Measurements from ENCODE around the gene SEPTIN11. TPM values are rescaled to one million over a fixed set of nuclear protein-coding genes. Genes with fewer than 3 reads are reported as not detected.

Gene SEPTIN11
- total RNA-seq, 4 donors from 2014 or later, result 74.1 to 144 (median 86.9) TPM

DNA sequence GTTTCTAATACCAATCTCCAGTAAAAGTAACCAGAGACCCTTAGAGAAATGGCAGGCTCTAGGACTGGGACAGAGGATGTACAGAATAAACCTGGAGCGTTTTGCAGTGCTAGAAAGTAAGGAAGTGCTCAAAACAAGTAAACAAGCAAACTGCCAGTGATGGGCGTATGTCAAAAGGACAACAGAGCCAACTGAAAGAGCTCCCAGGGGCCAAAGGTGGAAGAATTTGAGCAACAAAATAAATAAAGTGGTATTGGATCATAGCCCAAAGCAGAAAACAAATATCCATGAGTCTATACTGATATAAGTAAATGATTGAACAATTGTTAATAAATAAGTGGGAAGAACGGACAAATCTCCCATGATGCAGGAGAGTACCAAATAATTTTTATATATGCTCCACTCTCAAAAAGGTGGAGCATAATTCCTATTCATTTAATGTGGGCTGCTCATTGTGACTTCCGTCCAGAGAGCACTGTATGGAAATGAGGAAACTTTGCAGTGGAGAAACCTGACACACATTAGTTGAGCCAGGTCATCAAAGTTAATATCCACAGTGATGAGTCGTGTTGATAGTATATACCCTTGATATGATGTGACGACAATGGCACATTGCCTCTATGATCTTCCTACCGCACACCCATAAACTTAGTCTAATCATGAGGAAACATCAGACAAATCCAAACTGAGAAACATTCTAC, 17.8 kb upstream of the SEPTIN11 start:
- H3K9me3 ChIP-seq, result no peaks in the 10 kb centered on the region
- 92% methylated on average over 7 of the region's 7 CpGs for WGBS
- intact Hi-C loops (cut with DNase I), result no loop called here
- H3K27me3 ChIP-seq, result no peaks in the 10 kb centered on the region
- no peak for TF ChIP-seq POLR2AphosphoS5 (IDR thresholded peaks at IDR 0.05)
- H3K27ac ChIP-seq (replicated peaks in 1 of 4), result no peak overlapping the region
- no peak overlapping the region for H3K4me3 ChIP-seq
- DNase-seq (ENCODE audit: extremely low spot score), result no peak
- H3K4me1 ChIP-seq, result no peaks in the 10 kb centered on the region
- H3K36me3 ChIP-seq, result no peaks in the 10 kb centered on the region

DNA sequence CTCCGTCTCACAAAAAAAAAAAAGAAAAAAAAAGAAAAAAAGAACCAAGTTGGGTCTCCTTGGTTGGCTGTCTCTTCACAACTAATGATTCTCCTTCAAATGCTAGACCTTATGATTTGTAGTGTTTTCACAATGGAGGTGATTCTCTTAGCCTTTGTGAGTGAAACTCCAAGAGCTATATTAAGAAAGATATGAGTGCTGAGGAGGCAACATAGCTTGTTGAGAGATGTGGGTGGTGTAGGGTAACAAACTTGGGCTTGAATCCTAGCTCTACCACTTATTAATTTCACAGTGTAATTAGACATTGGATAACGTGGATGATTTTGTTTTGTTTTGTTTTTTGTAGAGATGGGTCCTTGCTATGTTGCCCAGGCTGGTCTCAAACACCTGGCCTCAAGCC, 10.4 kb upstream of the SEPTIN11 start:
- 74% methylated on average over 2 of the region's 2 CpGs for WGBS
- no peaks in the 10 kb centered on the region for H3K27me3 ChIP-seq
- TF ChIP-seq POLR2AphosphoS5 (IDR thresholded peaks at IDR 0.05) (no peak), POLR2A (IDR thresholded peaks at IDR 0.05; ENCODE audit: low read depth) (no peak)
- TF ChIP-seq, protein P1, sequence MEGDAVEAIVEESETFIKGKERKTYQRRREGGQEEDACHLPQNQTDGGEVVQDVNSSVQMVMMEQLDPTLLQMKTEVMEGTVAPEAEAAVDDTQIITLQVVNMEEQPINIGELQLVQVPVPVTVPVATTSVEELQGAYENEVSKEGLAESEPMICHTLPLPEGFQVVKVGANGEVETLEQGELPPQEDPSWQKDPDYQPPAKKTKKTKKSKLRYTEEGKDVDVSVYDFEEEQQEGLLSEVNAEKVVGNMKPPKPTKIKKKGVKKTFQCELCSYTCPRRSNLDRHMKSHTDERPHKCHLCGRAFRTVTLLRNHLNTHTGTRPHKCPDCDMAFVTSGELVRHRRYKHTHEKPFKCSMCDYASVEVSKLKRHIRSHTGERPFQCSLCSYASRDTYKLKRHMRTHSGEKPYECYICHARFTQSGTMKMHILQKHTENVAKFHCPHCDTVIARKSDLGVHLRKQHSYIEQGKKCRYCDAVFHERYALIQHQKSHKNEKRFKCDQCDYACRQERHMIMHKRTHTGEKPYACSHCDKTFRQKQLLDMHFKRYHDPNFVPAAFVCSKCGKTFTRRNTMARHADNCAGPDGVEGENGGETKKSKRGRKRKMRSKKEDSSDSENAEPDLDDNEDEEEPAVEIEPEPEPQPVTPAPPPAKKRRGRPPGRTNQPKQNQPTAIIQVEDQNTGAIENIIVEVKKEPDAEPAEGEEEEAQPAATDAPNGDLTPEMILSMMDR (IDR thresholded peaks at IDR 0.05), result no peak

DNA sequence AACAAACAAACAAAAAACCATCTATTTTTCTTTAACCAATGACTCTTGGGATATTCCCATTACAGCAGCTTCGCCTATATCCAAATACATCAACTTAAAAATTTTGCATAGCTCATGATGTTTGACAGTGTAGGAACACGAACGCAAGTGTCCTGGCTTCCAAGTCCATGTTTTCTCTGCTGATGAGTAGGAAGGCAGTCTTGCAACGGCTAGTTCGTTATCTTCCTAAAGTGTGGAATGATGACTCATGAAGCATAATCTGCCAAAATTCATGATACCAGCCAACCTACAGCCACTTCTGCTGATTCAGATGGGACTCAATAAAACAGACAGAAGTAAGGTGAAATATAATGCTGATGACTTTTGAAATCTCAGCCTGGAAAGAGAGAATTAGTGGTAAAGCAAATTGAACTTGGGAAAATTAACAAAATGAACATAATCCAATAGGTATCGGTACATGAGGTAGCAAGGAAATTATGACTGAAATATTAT, 6.4 kb upstream of the SEPTIN11 start:
- H3K9me3 ChIP-seq, result peaks cover 0 to 3% (median 0%) of the 10 kb centered on the region in 4 donors
- 70% methylated on average over 6 of the region's 6 CpGs for WGBS
- intact Hi-C loops (cut with DNase I), result loop anchor here (10.0 kb wide), 1 partner anchor 102 kb away; no protein-coding TSS in a partner anchor
- TF ChIP-seq POLR2AphosphoS5 (IDR thresholded peaks at IDR 0.05) (no peak), POLR2A (IDR thresholded peaks at IDR 0.05; ENCODE audit: low read depth) (no peak), EP300 (IDR thresholded peaks at IDR 0.05) (no peak)
- TF ChIP-seq, protein P1 (IDR thresholded peaks at IDR 0.05), result no peak
- no peak overlapping the region for H3K27ac ChIP-seq (replicated peaks in 1 of 4)
- H3K27me3 ChIP-seq, result no peaks in the 10 kb centered on the region
- no peak overlapping the region for H3K4me3 ChIP-seq
- no peaks in the 10 kb centered on the region for H3K36me3 ChIP-seq
- H3K4me1 ChIP-seq, result peaks cover 2 to 9% (median 8%) of the 10 kb centered on the region in 4 donors
- DNase-seq (ENCODE audit: extremely low spot score), result no peak

More for the DNA sequence above, 10.4 kb upstream of the SEPTIN11 start:
- intact Hi-C loops (cut with DNase I), result no loop called here
- DNase-seq (ENCODE audit: extremely low spot score), result no peak
- H3K36me3 ChIP-seq, result no peaks in the 10 kb centered on the region
- H3K9me3 ChIP-seq, result peaks cover 0 to 3% (median 0%) of the 10 kb centered on the region in 4 donors
- H3K4me1 ChIP-seq, result no peaks in the 10 kb centered on the region
- no peak overlapping the region for H3K27ac ChIP-seq (replicated peaks in 1 of 4)
- H3K4me3 ChIP-seq, result no peak overlapping the region

DNA sequence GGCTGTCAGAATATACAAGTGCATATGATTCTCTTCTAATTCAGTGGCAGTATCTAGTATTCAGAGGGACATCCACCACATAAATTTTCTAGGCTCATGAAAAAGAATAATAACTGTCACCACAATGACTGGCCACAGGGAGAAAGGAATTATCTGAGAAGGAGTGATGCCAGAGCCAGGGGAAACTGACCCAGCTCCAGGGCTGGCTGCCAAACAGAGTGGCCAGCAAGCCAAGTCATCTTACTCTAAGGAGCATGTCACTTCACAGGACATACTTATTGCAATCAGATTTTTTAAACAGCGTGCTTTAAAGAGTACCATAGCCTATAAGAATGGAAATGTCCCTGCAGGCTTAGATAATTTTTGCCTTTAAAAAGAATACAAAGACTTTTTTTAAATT, 5.8 kb upstream of the SEPTIN11 start:
- TF ChIP-seq, protein P1 (IDR thresholded peaks at IDR 0.05), result no peak
- TF ChIP-seq POLR2A (IDR thresholded peaks at IDR 0.05; ENCODE audit: low read depth) (no peak), POLR2AphosphoS5 (IDR thresholded peaks at IDR 0.05) (no peak), EP300 (IDR thresholded peaks at IDR 0.05) (no peak)

DNA sequence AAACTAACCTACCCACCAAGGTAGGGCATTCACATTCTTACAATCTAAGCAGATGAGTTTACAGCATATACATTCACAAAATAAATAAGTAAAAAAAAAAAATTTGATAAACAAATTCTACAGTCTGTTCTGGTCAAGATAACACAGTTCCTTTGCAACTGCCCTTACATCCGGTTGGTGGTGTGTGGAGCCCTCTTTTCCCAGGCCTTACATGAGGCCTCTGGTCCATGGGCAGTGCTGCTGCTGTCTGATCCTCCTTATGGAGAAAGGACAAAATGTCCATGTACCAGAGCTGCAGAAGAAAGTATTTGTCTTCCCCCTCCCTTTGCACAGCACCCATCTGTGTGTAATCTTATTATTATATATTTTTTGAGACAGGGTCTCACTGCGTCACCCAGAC, 2.2 kb upstream of the SEPTIN11 start:
- Histone ChIP-seq H3K4me3 (no peak overlapping the region), H3K27me3 (no peaks in the 10 kb centered on the region), H3K27ac (replicated peaks in 1 of 4) (no peak overlapping the region), H3K36me3 (no peaks in the 10 kb centered on the region), H3K4me1 (peaks cover 5 to 33% (median 30%) of the 10 kb centered on the region in 4 donors), H3K9me3 (peaks cover 0 to 3% (median 0%) of the 10 kb centered on the region in 4 donors)
- 89% methylated on average over 2 of the region's 2 CpGs for WGBS
- TF ChIP-seq EP300 (IDR thresholded peaks at IDR 0.05), result no peak
- TF ChIP-seq POLR2AphosphoS5 (IDR thresholded peaks at IDR 0.05), result no peak
- no peak for TF ChIP-seq POLR2A (IDR thresholded peaks at IDR 0.05; ENCODE audit: low read depth)
- TF ChIP-seq, protein P1 (IDR thresholded peaks at IDR 0.05), result no peak
- no peak for DNase-seq (ENCODE audit: extremely low spot score)
- intact Hi-C loops (cut with DNase I), result loop anchor here (10.0 kb wide), 1 partner anchor 97 kb away; no protein-coding TSS in a partner anchor

More for the DNA sequence above, 5.8 kb upstream of the SEPTIN11 start:
- Histone ChIP-seq H3K4me1 (peaks cover 5 to 15% (median 14%) of the 10 kb centered on the region in 4 donors), H3K36me3 (no peaks in the 10 kb centered on the region), H3K4me3 (no peak overlapping the region), H3K27me3 (no peaks in the 10 kb centered on the region), H3K9me3 (peaks cover 0 to 3% (median 0%) of the 10 kb centered on the region in 4 donors), H3K27ac (replicated peaks in 1 of 4) (no peak overlapping the region)
- DNase-seq (ENCODE audit: extremely low spot score), result no peak
- intact Hi-C loops (cut with DNase I), result loop anchor here (10.0 kb wide), 1 partner anchor 101 kb away; no protein-coding TSS in a partner anchor
- 88% methylated on average over 1 of the region's 1 CpG for WGBS
